ENCODE data around the gene FRMPD2.

- TF ChIP-seq CTCF (IDR thresholded peaks at IDR 0.05), result no peak
- TF ChIP-seq, protein P1, sequence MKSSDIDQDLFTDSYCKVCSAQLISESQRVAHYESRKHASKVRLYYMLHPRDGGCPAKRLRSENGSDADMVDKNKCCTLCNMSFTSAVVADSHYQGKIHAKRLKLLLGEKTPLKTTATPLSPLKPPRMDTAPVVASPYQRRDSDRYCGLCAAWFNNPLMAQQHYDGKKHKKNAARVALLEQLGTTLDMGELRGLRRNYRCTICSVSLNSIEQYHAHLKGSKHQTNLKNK (CRISPR knock-in tag; IDR thresholded peaks at IDR 0.05), result no peak
- TF ChIP-seq ETV6 (CRISPR knock-in tag; IDR thresholded peaks at IDR 0.05), result no peak
- TF ChIP-seq, protein P2, sequence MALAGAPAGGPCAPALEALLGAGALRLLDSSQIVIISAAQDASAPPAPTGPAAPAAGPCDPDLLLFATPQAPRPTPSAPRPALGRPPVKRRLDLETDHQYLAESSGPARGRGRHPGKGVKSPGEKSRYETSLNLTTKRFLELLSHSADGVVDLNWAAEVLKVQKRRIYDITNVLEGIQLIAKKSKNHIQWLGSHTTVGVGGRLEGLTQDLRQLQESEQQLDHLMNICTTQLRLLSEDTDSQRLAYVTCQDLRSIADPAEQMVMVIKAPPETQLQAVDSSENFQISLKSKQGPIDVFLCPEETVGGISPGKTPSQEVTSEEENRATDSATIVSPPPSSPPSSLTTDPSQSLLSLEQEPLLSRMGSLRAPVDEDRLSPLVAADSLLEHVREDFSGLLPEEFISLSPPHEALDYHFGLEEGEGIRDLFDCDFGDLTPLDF (CRISPR knock-in tag; IDR thresholded peaks at IDR 0.05), result no peak
Observed at GRCh38 chr10:48314107-48314506, 39.6 kb upstream of the FRMPD2 start.

Data from WTC11 (cell line).